Activated CD4-positive, alpha-beta T cell treated with anti-CD3 and anti-CD28 coated beads for 1 hour (primary cell): ENCODE measurements around the gene ATP10A.

Source experiments
- DNase-seq: peaks from one replicate; pipeline ENCODE4 v3.0.0-alpha.2; 2020

ATP10A gene

GRCh38 chr15:25734680-25735355 is 128.3 kb downstream of the ATP10A start:
- DNase-seq = no peak

GRCh38 chr15:25733856-25734679 is 129.1 kb downstream of the ATP10A start:
- no peak for DNase-seq

- no peak for DNase-seq
Measured at GRCh38 chr15:25733036-25733855, 129.9 kb downstream of the ATP10A start.

- no peak for DNase-seq
Measured at GRCh38 chr15:25732191-25732590, 130.9 kb downstream of the ATP10A start.

GRCh38 chr15:25731411-25731810 is 131.7 kb downstream of the ATP10A start:
- DNase-seq = no peak

- no peak for DNase-seq
Measured at GRCh38 chr15:25730918-25731317, 132.2 kb downstream of the ATP10A start.

GRCh38 chr15:25728816-25729215 is 134.3 kb downstream of the ATP10A start:
- no peak for DNase-seq

GRCh38 chr15:25727867-25728600 is 135.1 kb downstream of the ATP10A start:
- no peak for DNase-seq

- no peak for DNase-seq
Measured at GRCh38 chr15:25727116-25727515, 136.0 kb downstream of the ATP10A start.

- no peak for DNase-seq
Measured at GRCh38 chr15:25725758-25726157, 137.4 kb downstream of the ATP10A start.

- no peak for DNase-seq
Measured at GRCh38 chr15:25724899-25725298, 138.2 kb downstream of the ATP10A start.

GRCh38 chr15:25721605-25721955 is 141.5 kb downstream of the ATP10A start:
- no peak for DNase-seq

- DNase-seq = no peak
Measured at GRCh38 chr15:25719101-25719985, 143.8 kb downstream of the ATP10A start.

- DNase-seq = no peak
Measured at GRCh38 chr15:25718597-25718996, 144.5 kb downstream of the ATP10A start.

GRCh38 chr15:25718169-25718536 is 145.0 kb downstream of the ATP10A start:
- DNase-seq = no peak

- no peak for DNase-seq
Measured at GRCh38 chr15:25717457-25718168, 145.5 kb downstream of the ATP10A start.

- DNase-seq = no peak
Measured at GRCh38 chr15:25717127-25717456, 146.0 kb downstream of the ATP10A start.

GRCh38 chr15:25716414-25717126 is 146.6 kb downstream of the ATP10A start:
- DNase-seq = no peak

- no peak for DNase-seq
Measured at GRCh38 chr15:25715536-25716413, 147.4 kb downstream of the ATP10A start.

GRCh38 chr15:25714538-25714840 is 148.6 kb downstream of the ATP10A start:
- no peak for DNase-seq
